ENCODE results near the gene SPC24. TPM values are rescaled to one million over a fixed set of nuclear protein-coding genes. Genes with fewer than 3 reads are reported as not detected.
A peak's percentile ranks its signal among the peaks of the same experiment; 100 is the strongest.

The SPC24 gene
- total RNA-seq, 1 experiment from 2014 or later = 54.7 TPM

DNA sequence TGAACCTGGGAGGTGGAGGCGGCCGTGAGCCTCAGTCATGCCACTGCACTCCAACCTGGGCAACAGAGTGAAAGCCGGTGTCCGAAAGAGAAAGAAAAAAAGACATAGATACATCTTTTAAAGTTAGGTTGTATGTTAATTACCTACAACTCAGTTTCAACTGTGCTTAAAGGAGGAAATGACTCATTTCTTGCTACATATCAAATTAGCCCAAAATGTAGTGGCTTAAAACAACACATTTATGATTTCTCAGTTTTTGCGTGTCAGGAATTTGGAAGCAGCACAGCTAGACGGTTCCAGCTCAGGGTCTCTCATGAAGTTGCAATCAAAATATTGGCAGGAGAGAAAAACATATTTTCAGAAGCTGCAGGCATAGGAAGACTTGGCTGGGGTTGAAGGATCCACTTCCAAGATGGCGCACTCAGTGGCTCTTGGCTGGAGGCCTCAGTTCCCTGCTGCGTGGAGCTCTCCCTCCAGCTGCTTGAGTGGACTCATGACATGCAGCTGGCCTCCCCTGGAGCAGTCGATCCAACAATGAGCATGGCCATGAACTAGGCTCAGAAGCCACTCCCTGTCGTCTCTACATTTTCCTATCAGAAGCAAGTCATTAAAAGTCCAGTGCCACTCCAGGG lies 59.3 kb downstream of the SPC24 start:
- peak; percentile 90 for DNase-seq (ENCODE audit: low read depth)

Other genes starting within 250 kb of the SPC24 start
- 69.8 and 92.6 TPM in 2 replicates for gene YIPF2, start 227.1 kb downstream of the SPC24 start, total RNA-seq (2014; rRNA removed; shearing (Covaris generic))
- gene TIMM29, start 227.0 kb downstream of the SPC24 start, total RNA-seq (2014; rRNA removed; shearing (Covaris generic)) = 67.1 and 80.6 TPM in 2 replicates
- 112 and 152 TPM in 2 replicates for gene SMARCA4, start 194.8 kb downstream of the SPC24 start, total RNA-seq (2014; rRNA removed; shearing (Covaris generic))
- gene LDLR, start 66.3 kb downstream of the SPC24 start, total RNA-seq (2014; rRNA removed; shearing (Covaris generic)) = 68.3 and 72.5 TPM in 2 replicates
- gene KANK2, start 41.8 kb upstream of the SPC24 start, total RNA-seq (2014; rRNA removed; shearing (Covaris generic)) = 49.0 and 75.1 TPM in 2 replicates
- not detected in 2 replicates for gene ANGPTL8, start 83.8 kb upstream of the SPC24 start, total RNA-seq (2014; rRNA removed; shearing (Covaris generic))
- 2.9 and 4.3 TPM in 2 replicates for gene DOCK6, start 106.7 kb upstream of the SPC24 start, total RNA-seq (2014; rRNA removed; shearing (Covaris generic))
- gene TSPAN16, start 140.4 kb upstream of the SPC24 start, total RNA-seq (2014; rRNA removed; shearing (Covaris generic)) = not detected in 2 replicates
- gene RAB3D, start 183.9 kb upstream of the SPC24 start, total RNA-seq (2014; rRNA removed; shearing (Covaris generic)) = 0.86 and 1.2 TPM in 2 replicates
- 124 and 181 TPM in 2 replicates for gene TMEM205, start 190.5 kb upstream of the SPC24 start, total RNA-seq (2014; rRNA removed; shearing (Covaris generic))
- gene CCDC159, start 190.7 kb upstream of the SPC24 start, total RNA-seq (2014; rRNA removed; shearing (Covaris generic)) = 0.63 and 0.68 TPM in 2 replicates
- 5.2 and 12.1 TPM in 2 replicates for gene PLPPR2, start 199.7 kb upstream of the SPC24 start, total RNA-seq (2014; rRNA removed; shearing (Covaris generic))
- 0.57 and 1.4 TPM in 2 replicates for gene SWSAP1, start 218.9 kb upstream of the SPC24 start, total RNA-seq (2014; rRNA removed; shearing (Covaris generic))
- 1.7 and 2.8 TPM in 2 replicates for gene EPOR, start 228.5 kb upstream of the SPC24 start, total RNA-seq (2014; rRNA removed; shearing (Covaris generic))

All from Daoy (cell line).